ENCODE results near the gene KIF20A.

DNA sequence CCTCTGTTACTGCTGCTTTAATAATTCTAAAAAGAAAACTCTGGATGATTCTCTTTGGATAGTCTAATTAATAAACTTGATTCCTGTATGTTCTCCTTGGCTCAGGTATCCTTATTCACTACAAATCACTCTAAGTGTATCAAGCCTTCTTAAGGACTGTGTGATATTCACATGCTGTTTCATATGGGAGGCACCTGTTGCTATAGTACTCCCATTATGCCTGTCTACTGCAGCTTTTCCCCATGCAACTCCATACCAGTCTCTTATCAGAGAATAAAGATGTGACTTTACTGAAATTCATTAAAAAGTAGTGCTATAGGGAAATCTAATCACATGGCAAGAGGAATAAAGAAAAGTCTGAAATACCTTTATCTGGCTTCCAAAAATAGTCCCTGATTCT lies 15.2 kb upstream of the KIF20A start:
- TF ChIP-seq, protein P1, sequence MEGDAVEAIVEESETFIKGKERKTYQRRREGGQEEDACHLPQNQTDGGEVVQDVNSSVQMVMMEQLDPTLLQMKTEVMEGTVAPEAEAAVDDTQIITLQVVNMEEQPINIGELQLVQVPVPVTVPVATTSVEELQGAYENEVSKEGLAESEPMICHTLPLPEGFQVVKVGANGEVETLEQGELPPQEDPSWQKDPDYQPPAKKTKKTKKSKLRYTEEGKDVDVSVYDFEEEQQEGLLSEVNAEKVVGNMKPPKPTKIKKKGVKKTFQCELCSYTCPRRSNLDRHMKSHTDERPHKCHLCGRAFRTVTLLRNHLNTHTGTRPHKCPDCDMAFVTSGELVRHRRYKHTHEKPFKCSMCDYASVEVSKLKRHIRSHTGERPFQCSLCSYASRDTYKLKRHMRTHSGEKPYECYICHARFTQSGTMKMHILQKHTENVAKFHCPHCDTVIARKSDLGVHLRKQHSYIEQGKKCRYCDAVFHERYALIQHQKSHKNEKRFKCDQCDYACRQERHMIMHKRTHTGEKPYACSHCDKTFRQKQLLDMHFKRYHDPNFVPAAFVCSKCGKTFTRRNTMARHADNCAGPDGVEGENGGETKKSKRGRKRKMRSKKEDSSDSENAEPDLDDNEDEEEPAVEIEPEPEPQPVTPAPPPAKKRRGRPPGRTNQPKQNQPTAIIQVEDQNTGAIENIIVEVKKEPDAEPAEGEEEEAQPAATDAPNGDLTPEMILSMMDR (IDR thresholded peaks at IDR 0.05) = no peak
- no peak for TF ChIP-seq EZH2 (IDR thresholded peaks at IDR 0.05)

All from neural progenitor cell (in vitro differentiated cells).